ENCODE data around the gene TP53BP2.

The TP53BP2 gene

GRCh38 chr1:223864084-223864483 is 18.3 kb upstream of the TP53BP2 start:
- ChIA-PET POLR2A (ENCODE audit: low non-redundant PET) (no interaction called here), CTCF (no interaction called here)
- no peak overlapping the region for H3K27ac ChIP-seq
- DNase-seq (ENCODE audit: low spot score), result no peak
- no peak for TF ChIP-seq CTCF (conservative IDR thresholded peaks at IDR 0.05; ENCODE audit: low read depth)

GRCh38 chr1:223861904-223862303 is 16.2 kb upstream of the TP53BP2 start:
- TF ChIP-seq CTCF (conservative IDR thresholded peaks at IDR 0.05; ENCODE audit: low read depth), result no peak
- no peak overlapping the region for H3K27ac ChIP-seq
- ChIA-PET CTCF (no interaction called here), POLR2A (ENCODE audit: low non-redundant PET) (no interaction called here)
- no peak for DNase-seq (ENCODE audit: low spot score)

- POLR2A ChIA-PET (ENCODE audit: low non-redundant PET), result no interaction called here
- TF ChIP-seq CTCF (conservative IDR thresholded peaks at IDR 0.05; ENCODE audit: low read depth), result no peak
- no peak for DNase-seq (ENCODE audit: low spot score)
- CTCF ChIA-PET, result interaction anchor here (0.9 kb wide), 1 partner anchor 13 kb away, joined by 4 read pairs; no protein-coding TSS in a partner anchor
- H3K27ac ChIP-seq, result no peak overlapping the region
These were observed 14.4 kb upstream of the TP53BP2 start for GRCh38 chr1:223860051-223860622.

GRCh38 chr1:223859058-223859457 is 13.3 kb upstream of the TP53BP2 start:
- CTCF ChIA-PET, result interaction anchor here (1.0 kb wide), 1 partner anchor 12 kb away, joined by 4 read pairs; no protein-coding TSS in a partner anchor
- TF ChIP-seq CTCF (conservative IDR thresholded peaks at IDR 0.05; ENCODE audit: low read depth), result no peak
- DNase-seq (ENCODE audit: low spot score), result no peak
- POLR2A ChIA-PET (ENCODE audit: low non-redundant PET), result no interaction called here
- no peak overlapping the region for H3K27ac ChIP-seq

- DNase-seq (ENCODE audit: low spot score), result no peak
- TF ChIP-seq CTCF (conservative IDR thresholded peaks at IDR 0.05; ENCODE audit: low read depth), result no peak
- H3K27ac ChIP-seq, result no peak overlapping the region
- ChIA-PET POLR2A (ENCODE audit: low non-redundant PET) (no interaction called here), CTCF (no interaction called here)
These were observed 10.6 kb upstream of the TP53BP2 start for GRCh38 chr1:223856386-223856785.

GRCh38 chr1:223853748-223854147 is 8.0 kb upstream of the TP53BP2 start:
- no peak for DNase-seq (ENCODE audit: low spot score)
- no peak overlapping the region for H3K27ac ChIP-seq
- POLR2A ChIA-PET (ENCODE audit: low non-redundant PET), result no interaction called here
- no peak for TF ChIP-seq CTCF (conservative IDR thresholded peaks at IDR 0.05; ENCODE audit: low read depth)
- CTCF ChIA-PET, result interaction anchor here (1.2 kb wide), 1 partner anchor 42 kb away, joined by 3 read pairs; no protein-coding TSS in a partner anchor

All from RWPE1 (cell line).